GM19452 (cell line): ENCODE measurements around the gene MISP3.
A peak's percentile ranks its signal among the peaks of the same experiment; 100 is the strongest.
"Not testable (repeated sequence)": the region's sequence is repeated elsewhere in the genome, so short reads cannot be mapped to it uniquely, and the experiment has no call there.

ENCODE experiments used
- ATAC-seq: cut with Tn5 transposase; IDR thresholded peaks from one replicate; pipeline ENCODE4 v1.9.1; 2021; ENCODE audit not compliant: unreplicated experiment

The MISP3 gene

GRCh38 chr19:14072535-14073260 lies at the start of gene MISP3:
Gene MISP3 (plus strand): TSS chr19:14072786. CDS start chr19:14073310, 524 bp downstream.
- ATAC-seq, result no peak

- ATAC-seq, result no peak
Observed at GRCh38 chr19:14023404-14024235, 49.0 kb upstream of the MISP3 start.

DNA sequence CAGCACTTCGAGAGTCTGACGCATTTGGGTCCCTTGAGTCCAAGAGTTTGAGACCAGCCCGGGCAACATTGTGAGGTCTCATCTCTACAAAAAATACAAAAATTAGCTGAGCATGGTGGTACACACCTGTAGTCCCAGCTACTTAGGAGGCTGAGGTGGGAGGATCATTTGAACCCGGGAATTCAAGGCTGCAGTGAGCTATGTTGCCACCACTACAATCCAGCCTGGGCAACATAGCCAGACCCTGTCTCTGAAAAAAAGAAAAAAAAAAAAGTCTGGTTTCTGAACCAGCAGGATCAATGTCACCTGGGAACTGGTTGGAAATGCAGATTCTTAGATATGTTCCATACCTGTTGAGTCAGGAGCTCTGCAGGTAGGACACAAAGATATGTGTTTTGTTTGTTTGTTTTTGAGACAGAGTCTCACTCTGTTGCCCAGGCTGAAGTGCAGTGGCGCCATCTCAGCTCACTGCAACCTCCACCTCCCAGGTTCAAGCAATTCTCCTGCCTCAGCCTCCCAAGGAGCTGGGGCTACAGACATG lies 45.9 kb upstream of the MISP3 start:
- ATAC-seq, result not testable (repeated sequence)

- no peak for ATAC-seq
Observed at GRCh38 chr19:14027856-14028450, 44.6 kb upstream of the MISP3 start, which contains the start of gene RLN3. Gene RLN3 (plus strand): TSS chr19:14028148. CDS start chr19:14028205, 57 bp downstream.

GRCh38 chr19:14028901-14029300 lies 43.7 kb upstream of the MISP3 start:
- ATAC-seq, result no peak

GRCh38 chr19:14030997-14031718 lies 41.4 kb upstream of the MISP3 start:
- no peak for ATAC-seq

GRCh38 chr19:14031719-14032480 lies 40.7 kb upstream of the MISP3 start, which contains the start of gene IL27RA:
Gene IL27RA (plus strand): TSS chr19:14031762. CDS start chr19:14031873, 111 bp downstream.
- peak; percentile 55 for ATAC-seq

DNA sequence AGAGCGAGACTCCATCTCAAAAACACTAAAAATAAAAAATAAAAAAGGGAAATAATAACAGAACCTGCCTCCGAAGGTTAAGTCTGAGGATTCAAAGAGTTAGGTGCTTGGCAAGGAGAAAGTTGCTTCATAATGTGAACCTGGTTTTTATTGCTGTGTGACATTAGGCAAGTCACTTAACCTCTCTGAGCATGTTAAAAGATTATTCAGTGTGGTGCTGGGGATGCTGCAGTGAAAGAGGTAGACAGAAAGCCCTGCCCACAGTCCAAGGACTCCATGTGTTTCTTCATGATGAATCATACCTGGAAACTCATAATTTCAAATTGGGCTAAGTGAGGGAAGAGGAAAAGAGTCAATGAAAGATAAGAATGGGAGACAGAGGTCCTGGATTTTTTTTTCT lies 38.6 kb upstream of the MISP3 start:
- ATAC-seq, result no peak

DNA sequence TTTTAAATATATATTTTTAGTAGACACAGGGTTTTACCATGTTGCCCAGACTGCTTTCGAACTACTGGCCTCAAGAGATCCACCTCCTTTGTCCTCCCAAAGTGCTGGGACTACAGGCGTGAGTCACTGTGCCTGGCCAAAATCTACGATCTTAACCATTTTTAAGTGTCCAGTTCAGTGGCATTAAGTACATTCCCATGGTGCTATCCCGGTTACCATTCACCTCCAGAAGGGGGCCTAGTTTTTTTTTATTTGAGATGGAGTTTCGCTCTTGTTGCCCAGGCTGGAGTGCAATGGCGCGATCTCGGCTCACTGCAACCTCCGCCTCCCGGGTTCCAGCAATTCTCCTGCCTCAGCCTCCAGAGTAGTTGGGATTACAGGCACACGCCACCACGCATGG lies 37.4 kb upstream of the MISP3 start:
- not testable (repeated sequence) for ATAC-seq

GRCh38 chr19:14035706-14036105 lies 36.9 kb upstream of the MISP3 start:
- no peak for ATAC-seq

DNA sequence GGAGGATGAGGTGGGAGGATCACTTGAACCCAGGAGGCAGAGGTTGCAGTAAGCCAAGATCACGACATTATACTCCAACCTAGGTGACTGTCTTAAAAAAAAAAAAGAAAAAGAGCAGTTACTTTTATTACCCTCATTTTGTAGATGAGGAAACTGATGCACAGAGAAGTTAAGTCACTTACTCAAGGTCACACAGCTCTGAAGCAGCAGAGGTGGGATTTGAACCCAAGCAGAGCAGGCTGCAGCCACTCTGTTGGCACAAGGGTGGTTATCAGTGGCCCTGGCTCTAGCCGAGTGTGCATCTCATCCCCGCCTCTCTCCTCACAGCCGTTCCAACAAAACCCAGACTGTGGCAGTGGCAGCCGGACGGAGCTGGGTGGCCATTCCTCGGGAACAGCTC lies 33.4 kb upstream of the MISP3 start:
- no peak for ATAC-seq

- not testable (repeated sequence) for ATAC-seq
Observed at GRCh38 chr19:14042659-14043608, 29.7 kb upstream of the MISP3 start.

DNA sequence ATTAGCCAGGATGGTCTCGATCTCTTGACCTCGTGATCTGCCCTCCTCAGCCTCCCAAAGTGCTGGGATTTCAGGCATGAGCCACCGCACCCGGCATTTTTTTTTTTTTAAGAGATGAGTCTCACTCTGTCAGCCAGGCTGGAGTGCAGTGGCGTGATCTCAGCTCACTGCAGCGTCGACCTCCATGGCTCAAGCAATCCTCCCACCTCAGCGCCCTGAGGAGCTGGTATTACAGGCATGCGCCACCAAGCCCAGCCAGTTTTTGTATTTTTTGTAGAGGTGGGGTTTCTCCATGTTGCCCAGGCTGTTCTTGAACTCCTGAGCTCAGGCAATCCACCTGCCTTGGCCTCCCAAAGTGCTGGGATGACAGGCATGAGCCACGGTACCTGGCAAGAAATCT lies 24.7 kb upstream of the MISP3 start:
- not testable (repeated sequence) for ATAC-seq

DNA sequence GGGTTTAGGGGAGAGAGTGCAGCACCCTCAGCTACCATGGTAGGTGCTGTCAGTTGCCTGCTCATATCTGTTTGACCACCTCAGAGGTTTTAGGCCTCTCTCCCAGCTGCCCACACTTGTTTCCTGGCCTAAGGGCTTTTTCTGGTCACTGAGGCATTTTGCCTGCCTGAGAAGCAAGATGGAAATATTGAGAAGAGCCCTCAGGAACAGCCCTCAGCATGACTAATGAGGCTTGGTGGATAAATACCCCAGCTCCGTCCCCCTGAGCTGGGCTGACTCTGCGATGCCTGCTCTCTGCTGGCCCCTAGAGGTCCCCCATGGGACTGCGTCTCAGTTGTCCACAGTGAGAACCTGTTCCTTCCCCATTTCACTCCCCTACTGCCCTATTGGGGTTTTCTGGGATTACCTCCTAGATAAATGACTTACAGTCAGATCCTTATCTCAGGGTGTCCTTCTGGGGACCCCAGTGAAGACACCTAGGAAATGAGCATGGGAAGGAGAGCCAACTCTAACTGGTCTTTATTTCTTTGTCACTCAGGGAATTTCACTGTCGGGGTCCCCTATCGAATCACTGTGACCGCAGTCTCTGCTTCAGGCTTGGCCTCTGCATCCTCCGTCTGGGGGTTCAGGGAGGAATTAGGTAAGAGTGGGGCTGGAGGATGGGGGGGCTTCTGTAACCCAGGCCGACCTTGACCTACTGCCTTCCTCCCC lies 24.0 kb upstream of the MISP3 start:
- ATAC-seq, result no peak

DNA sequence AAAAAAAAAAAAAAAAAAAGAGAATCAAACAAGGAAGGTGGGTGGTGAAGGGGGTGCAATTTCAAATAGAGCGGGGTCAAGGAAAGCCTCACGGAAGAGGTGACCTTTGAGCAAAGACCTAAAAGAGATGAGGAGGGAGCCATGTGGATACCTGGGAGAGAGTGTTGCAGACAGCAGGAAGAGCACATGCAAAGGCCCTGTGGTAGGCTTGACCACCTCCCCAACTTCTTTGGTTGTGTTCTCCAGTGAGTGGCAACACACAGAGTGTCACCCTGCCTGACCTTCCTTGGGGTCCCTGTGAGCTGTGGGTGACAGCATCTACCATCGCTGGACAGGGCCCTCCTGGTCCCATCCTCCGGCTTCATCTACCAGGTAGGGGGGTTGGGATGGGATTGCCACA lies 22.1 kb upstream of the MISP3 start:
- ATAC-seq, result no peak

DNA sequence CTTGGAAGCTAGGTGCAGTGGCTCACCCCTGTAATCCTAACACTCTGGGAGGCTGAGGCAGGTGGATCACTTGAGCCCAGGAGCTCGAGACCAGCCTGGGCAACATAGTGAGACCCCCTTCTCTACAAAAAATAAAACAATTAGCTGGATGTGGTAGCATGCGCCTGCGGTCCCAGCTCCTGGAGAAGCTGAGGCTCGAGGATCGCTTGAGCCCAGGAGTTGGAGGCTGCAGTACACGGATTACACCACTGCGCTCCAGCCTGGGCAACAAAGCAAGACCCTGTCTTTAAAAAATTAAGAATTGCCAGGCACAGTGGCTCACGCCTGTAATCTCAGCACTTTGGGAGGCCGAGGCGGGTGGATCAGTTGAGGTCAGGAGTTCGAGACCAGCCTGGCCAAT lies 21.6 kb upstream of the MISP3 start:
- ATAC-seq, result not testable (repeated sequence)

GRCh38 chr19:14051980-14052379 lies 20.6 kb upstream of the MISP3 start:
- no peak for ATAC-seq

DNA sequence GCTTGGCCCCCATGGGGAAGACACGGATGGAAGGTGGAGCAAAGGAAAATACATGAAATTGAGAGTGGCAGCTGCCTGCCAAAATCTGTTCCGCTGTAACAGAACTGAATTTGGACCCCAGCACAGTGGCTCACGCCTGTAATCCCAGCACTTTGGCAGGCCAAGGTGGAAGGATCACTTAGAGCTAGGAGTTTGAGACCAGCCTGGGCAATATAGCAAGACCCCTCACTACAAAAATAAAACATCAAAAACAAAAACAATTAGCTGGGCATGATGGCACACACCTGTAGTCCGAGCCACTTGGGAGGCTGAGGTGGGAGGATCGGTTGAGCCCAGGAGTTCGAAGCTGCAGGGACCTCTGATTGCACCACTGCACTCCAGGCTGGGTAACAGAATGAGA lies 20.1 kb upstream of the MISP3 start:
- ATAC-seq, result no peak
